DOHH2 (cell line): ENCODE results near the gene DISP2.

ENCODE experiments used
- H3F3A ChIP-seq: fragments of 200-600 bp; sonication (generic), shearing (Covaris generic); 2 replicates; pipeline ENCODE4 v1.6.0; 2016; ENCODE audit warnings: antibody characterized with exemption, mild to moderate bottlenecking; ENCODE audit not compliant: control insufficient read depth, insufficient read depth
- H3K27ac ChIP-seq: fragments of 200-600 bp; sonication (generic); 2 replicates; pipeline ENCODE4 v1.5.1; 2014; ENCODE audit warnings: low read depth, mild to moderate bottlenecking, low read length, moderate library complexity
- H3K27me3 ChIP-seq: fragments of 200-600 bp; sonication (generic); 2 replicates; pipeline ENCODE4 v1.6.1; 2014; ENCODE audit warnings: mild to moderate bottlenecking, low read length, mixed read lengths; ENCODE audit not compliant: control insufficient read depth
- H3K36me3 ChIP-seq: fragments of 200-600 bp; sonication (generic); 2 replicates; pipeline ENCODE4 v1.6.1; 2014; ENCODE audit warnings: mild to moderate bottlenecking, low read length, moderate library complexity, mixed read lengths; ENCODE audit not compliant: control insufficient read depth
- H3K4me1 ChIP-seq: fragments of 200-600 bp; sonication (generic); 2 replicates; pipeline ENCODE4 v1.6.1; 2014; ENCODE audit warnings: mild to moderate bottlenecking, low read length, mixed read lengths; ENCODE audit not compliant: control insufficient read depth
- H3K4me2 ChIP-seq: fragments of 200-600 bp; sonication (generic); 2 replicates; pipeline ENCODE4 v1.6.0; 2014; ENCODE audit warnings: mild to moderate bottlenecking, low read length, moderate library complexity
- H3K4me3 ChIP-seq: fragments of 200-600 bp; sonication (generic); 2 replicates; pipeline ENCODE4 v1.5.1; 2014; ENCODE audit warnings: mild to moderate bottlenecking, low read length, mixed read lengths
- H3K79me2 ChIP-seq: fragments of 200-600 bp; sonication (generic); 2 replicates; pipeline ENCODE4 v1.6.1; 2014; ENCODE audit warnings: mild to moderate bottlenecking, low read length, mixed read lengths; ENCODE audit not compliant: control insufficient read depth
- H3K9me2 ChIP-seq: fragments of 200-600 bp; sonication (generic); replicated peaks from 2 replicates; pipeline ENCODE4 v1.6.1; 2014; ENCODE audit warnings: mild to moderate bottlenecking, low read length, mixed read lengths; ENCODE audit not compliant: control insufficient read depth
- H3K9me3 ChIP-seq: fragments of 200-600 bp; sonication (generic); 2 replicates; pipeline ENCODE4 v1.6.1; 2014; ENCODE audit warnings: antibody characterized with exemption, low read length, mixed read lengths; ENCODE audit not compliant: control insufficient read depth, insufficient read depth
- H4K20me1 ChIP-seq: fragments of 200-600 bp; sonication (generic); 2 replicates; pipeline ENCODE4 v1.6.0; 2014; ENCODE audit warnings: low read depth, mild to moderate bottlenecking, antibody characterized with exemption, low read length, moderate library complexity; ENCODE audit not compliant: control insufficient read depth, insufficient read depth
- CTCF ChIP-seq: fragments of 200-600 bp; sonication (generic); IDR thresholded peaks from one replicate; pipeline ENCODE4 v1.5.1; 2014; ENCODE audit warnings: antibody characterized with exemption, mild to moderate bottlenecking, low read depth, low read length; ENCODE audit not compliant: poor library complexity, severe bottlenecking
- EZH2phosphoT487 ChIP-seq: fragments of 200-600 bp; sonication (generic); IDR thresholded peaks from 2 replicates; pipeline ENCODE4 v1.6.1; 2017; ENCODE audit warnings: borderline replicate concordance, mild to moderate bottlenecking, antibody characterized with exemption, low read length, moderate library complexity, mixed read lengths

The DISP2 gene

GRCh38 chr15:40427188-40427587 lies 69.2 kb downstream of the DISP2 start:
- Histone ChIP-seq H3K79me2 (no peaks in the 10 kb centered on the region), H4K20me1 (no peaks in the 10 kb centered on the region), H3K9me2 (no peaks in the 10 kb centered on the region), H3K4me2 (no peak overlapping the region), H3F3A (no peaks in the 10 kb centered on the region), H3K4me3 (no peak overlapping the region), H3K27me3 (peaks cover 15% of the 10 kb centered on the region), H3K36me3 (no peaks in the 10 kb centered on the region), H3K4me1 (no peaks in the 10 kb centered on the region), H3K9me3 (no peaks in the 10 kb centered on the region), H3K27ac (no peak overlapping the region)
- TF ChIP-seq CTCF (no peak), EZH2phosphoT487 (no peak)

DNA sequence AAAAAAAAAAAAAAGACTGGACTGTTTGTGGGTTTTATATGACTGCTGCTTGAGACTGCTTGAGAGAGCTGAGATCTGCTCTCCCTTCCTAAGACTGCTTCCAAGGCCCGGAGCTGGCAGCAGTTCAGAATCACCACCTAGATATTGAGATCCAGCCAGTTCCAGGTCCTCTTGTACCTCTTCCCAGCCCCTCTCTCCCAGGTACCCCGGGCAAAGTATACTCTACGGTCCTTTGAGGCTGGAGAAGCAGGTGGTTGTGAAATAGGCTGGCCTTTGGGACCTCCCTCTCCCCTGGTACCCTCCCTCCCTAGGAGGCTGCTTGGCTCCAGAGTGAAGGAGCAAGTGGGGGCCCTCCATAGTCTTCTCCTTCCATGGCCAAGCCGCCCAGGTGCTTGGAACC lies 70.2 kb downstream of the DISP2 start:
- no peak for TF ChIP-seq EZH2phosphoT487
- TF ChIP-seq CTCF, result no peak
- Histone ChIP-seq H3K4me3 (no peak overlapping the region), H3K36me3 (no peaks in the 10 kb centered on the region), H4K20me1 (no peaks in the 10 kb centered on the region), H3K4me1 (no peaks in the 10 kb centered on the region), H3F3A (no peaks in the 10 kb centered on the region), H3K9me3 (no peaks in the 10 kb centered on the region), H3K27ac (no peak overlapping the region), H3K79me2 (no peaks in the 10 kb centered on the region), H3K9me2 (no peaks in the 10 kb centered on the region), H3K27me3 (peaks cover 24% of the 10 kb centered on the region), H3K4me2 (no peak overlapping the region)
